Measurements from ENCODE around the gene RTN4R.

DNA sequence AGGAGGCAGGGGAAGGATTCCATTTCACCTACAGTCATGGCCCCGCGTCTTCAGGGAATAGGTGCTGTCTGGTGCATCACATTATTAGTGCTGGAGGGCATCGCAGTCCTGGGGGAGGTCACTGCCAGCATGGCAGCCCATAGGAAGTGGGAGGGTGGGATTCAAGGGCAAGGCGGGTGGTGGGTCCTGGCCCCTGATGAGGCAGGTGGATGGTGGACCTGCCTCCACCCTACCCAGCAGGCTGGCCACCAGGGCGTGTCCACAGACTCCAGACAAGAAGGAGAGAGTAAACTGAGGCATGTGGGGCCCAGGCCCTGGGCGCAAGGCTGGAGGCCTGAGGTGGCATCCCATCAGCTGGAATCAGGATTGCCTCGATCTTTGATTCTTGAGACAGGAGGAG is 53.3 kb downstream of the RTN4R start:
- TF ChIP-seq POLR2A (IDR thresholded peaks at IDR 0.05) (no peak), POLR2AphosphoS5 (IDR thresholded peaks at IDR 0.05; ENCODE audit: insufficient read depth in 1 of 2, low read depth in 1 of 2) (no peak)
- TF ChIP-seq, protein P1, sequence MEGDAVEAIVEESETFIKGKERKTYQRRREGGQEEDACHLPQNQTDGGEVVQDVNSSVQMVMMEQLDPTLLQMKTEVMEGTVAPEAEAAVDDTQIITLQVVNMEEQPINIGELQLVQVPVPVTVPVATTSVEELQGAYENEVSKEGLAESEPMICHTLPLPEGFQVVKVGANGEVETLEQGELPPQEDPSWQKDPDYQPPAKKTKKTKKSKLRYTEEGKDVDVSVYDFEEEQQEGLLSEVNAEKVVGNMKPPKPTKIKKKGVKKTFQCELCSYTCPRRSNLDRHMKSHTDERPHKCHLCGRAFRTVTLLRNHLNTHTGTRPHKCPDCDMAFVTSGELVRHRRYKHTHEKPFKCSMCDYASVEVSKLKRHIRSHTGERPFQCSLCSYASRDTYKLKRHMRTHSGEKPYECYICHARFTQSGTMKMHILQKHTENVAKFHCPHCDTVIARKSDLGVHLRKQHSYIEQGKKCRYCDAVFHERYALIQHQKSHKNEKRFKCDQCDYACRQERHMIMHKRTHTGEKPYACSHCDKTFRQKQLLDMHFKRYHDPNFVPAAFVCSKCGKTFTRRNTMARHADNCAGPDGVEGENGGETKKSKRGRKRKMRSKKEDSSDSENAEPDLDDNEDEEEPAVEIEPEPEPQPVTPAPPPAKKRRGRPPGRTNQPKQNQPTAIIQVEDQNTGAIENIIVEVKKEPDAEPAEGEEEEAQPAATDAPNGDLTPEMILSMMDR (IDR thresholded peaks at IDR 0.05) = no peak
